Measurements from ENCODE around the gene EHMT1.

Gene EHMT1

DNA sequence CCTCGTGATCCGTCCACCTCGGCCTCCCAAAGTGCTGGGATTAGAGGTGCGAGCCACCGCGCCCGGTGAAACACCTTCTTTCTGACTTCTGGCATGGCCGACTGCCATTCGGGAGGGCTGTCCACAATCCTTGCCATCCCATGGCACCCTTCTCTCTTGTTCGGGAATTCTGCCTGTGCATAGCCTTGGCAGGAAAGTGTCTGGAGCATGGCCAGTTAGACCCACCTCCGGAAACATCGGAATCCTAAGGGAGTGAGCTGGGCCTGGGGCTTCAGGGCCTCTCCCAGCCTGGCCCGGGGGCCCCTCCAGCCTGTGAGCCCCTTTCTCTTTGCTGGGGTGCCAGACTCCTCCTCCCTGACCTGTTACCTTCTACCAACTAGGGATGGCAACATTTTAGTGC lies 14.9 kb upstream of the EHMT1 start:
- H3F3A ChIP-seq (ENCODE audit: low read depth) = 0 out of 2 replicates have a peak, but pooled peaks cover 2% of the 10 kb centered on the region
- no peaks in the 10 kb centered on the region for H3K36me3 ChIP-seq (ENCODE audit: insufficient read depth, low read length)
- no peak overlapping the region for H3K4me3 ChIP-seq (ENCODE audit: low read length, poor library complexity, severe bottlenecking)
- H2AFZ ChIP-seq (ENCODE audit: low read length) = no peak overlapping the region
- peaks cover 17% of the 10 kb centered on the region for H3K79me2 ChIP-seq (ENCODE audit: insufficient read depth, low read length)
- no peaks in the 10 kb centered on the region for H3K27me3 ChIP-seq (ENCODE audit: insufficient read depth, low read length, poor library complexity, severe bottlenecking)
- peaks cover 27% of the 10 kb centered on the region for H3K4me1 ChIP-seq (ENCODE audit: insufficient read depth, low read length, poor library complexity, severe bottlenecking)
- H3K4me2 ChIP-seq (ENCODE audit: low read depth, low read length, poor library complexity, severe bottlenecking) = no peak overlapping the region
- TF ChIP-seq, protein P1, sequence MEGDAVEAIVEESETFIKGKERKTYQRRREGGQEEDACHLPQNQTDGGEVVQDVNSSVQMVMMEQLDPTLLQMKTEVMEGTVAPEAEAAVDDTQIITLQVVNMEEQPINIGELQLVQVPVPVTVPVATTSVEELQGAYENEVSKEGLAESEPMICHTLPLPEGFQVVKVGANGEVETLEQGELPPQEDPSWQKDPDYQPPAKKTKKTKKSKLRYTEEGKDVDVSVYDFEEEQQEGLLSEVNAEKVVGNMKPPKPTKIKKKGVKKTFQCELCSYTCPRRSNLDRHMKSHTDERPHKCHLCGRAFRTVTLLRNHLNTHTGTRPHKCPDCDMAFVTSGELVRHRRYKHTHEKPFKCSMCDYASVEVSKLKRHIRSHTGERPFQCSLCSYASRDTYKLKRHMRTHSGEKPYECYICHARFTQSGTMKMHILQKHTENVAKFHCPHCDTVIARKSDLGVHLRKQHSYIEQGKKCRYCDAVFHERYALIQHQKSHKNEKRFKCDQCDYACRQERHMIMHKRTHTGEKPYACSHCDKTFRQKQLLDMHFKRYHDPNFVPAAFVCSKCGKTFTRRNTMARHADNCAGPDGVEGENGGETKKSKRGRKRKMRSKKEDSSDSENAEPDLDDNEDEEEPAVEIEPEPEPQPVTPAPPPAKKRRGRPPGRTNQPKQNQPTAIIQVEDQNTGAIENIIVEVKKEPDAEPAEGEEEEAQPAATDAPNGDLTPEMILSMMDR (conservative IDR thresholded peaks at IDR 0.05; ENCODE audit: low read length) = no peak
- no peak for TF ChIP-seq EZH2phosphoT487 (IDR thresholded peaks at IDR 0.05; ENCODE audit: borderline replicate concordance)
- H3K9me2 ChIP-seq (replicated peaks; ENCODE audit: low read depth, low read length) = no peaks in the 10 kb centered on the region
- no peak overlapping the region for H3K9ac ChIP-seq (ENCODE audit: low read depth, low read length, poor library complexity, severe bottlenecking)
- no peaks in the 10 kb centered on the region for H3K9me3 ChIP-seq (ENCODE audit: insufficient read depth, low read depth, low read length)
- peaks cover 15% of the 10 kb centered on the region for H4K20me1 ChIP-seq (ENCODE audit: insufficient read depth, low read length, poor library complexity, severe bottlenecking)

GRCh38 chr9:137604345-137605086 lies 14.3 kb upstream of the EHMT1 start:
- no peak overlapping the region for H2AFZ ChIP-seq (ENCODE audit: low read length)
- TF ChIP-seq, protein P1 (conservative IDR thresholded peaks at IDR 0.05; ENCODE audit: low read length) = no peak
- no peak for TF ChIP-seq EZH2phosphoT487 (IDR thresholded peaks at IDR 0.05; ENCODE audit: borderline replicate concordance)
- no peaks in the 10 kb centered on the region for H3K27me3 ChIP-seq (ENCODE audit: insufficient read depth, low read length, poor library complexity, severe bottlenecking)
- H3K4me2 ChIP-seq (ENCODE audit: low read depth, low read length, poor library complexity, severe bottlenecking) = peak overlapping the region; percentile 34
- peaks cover 17% of the 10 kb centered on the region for H3K79me2 ChIP-seq (ENCODE audit: insufficient read depth, low read length)
- no peak overlapping the region for H3K9ac ChIP-seq (ENCODE audit: low read depth, low read length, poor library complexity, severe bottlenecking)
- H3K4me1 ChIP-seq (ENCODE audit: insufficient read depth, low read length, poor library complexity, severe bottlenecking) = peaks cover 27% of the 10 kb centered on the region
- no peaks in the 10 kb centered on the region for H3K36me3 ChIP-seq (ENCODE audit: insufficient read depth, low read length)
- H3F3A ChIP-seq (ENCODE audit: low read depth) = 0 out of 2 replicates have a peak, but pooled peaks cover 2% of the 10 kb centered on the region
- H3K4me3 ChIP-seq (ENCODE audit: low read length, poor library complexity, severe bottlenecking) = peak overlapping the region; percentile 29
- H3K9me2 ChIP-seq (replicated peaks; ENCODE audit: low read depth, low read length) = no peaks in the 10 kb centered on the region
- H4K20me1 ChIP-seq (ENCODE audit: insufficient read depth, low read length, poor library complexity, severe bottlenecking) = peaks cover 15% of the 10 kb centered on the region
- H3K9me3 ChIP-seq (ENCODE audit: insufficient read depth, low read depth, low read length) = no peaks in the 10 kb centered on the region

DNA sequence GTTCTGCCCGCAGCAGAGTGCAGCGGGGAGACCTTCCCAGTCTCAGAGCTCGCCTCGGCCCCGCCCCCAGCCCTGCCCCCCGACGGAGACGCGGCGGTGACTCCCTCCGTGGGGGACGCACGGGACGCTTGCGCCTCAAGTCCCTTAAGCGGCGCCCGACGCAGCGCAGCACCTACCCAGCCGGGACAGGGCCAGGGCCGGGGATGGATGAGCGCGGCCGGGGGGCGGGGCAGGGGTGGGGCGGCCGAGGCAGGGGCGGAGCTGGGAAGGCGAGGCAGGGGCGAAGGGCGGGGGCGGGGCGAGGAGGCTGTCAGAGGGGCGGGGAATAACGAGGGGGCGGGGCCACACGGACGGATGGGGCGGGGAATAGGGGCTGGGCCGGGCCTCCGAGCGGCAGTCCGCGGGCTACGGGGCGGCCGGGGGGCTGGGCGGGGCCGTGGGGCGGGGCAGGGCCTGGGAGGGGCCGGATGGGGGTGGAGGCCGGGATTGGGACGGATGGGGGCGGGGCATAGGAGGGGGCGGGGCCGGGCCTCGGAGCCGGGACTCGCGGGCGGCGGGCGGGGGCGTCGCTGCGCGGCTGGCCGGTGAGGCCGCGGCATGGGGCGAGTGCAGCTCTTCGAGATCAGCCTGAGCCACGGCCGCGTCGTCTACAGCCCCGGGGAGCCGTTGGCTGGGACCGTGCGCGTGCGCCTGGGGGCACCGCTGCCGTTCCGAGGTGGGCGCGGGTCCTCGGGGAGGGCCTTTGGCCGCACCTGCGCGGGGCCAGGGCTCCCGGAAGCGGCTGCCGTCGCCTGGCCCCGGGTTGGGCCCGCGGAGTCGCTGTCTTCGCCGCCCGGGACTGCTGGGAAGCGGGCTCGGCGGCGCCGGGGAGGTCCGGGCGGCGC lies 13.4 kb upstream of the EHMT1 start, which contains the start of gene ARRDC1:
Gene ARRDC1 (plus strand): TSS at position 566 of the 884 bp plus-strand sequence. CDS start 32 bp downstream, at position 598.
- Histone ChIP-seq H3K4me1 (ENCODE audit: insufficient read depth, low read length, poor library complexity, severe bottlenecking) (peaks cover 27% of the 10 kb centered on the region), H3K36me3 (ENCODE audit: insufficient read depth, low read length) (no peaks in the 10 kb centered on the region), H4K20me1 (ENCODE audit: insufficient read depth, low read length, poor library complexity, severe bottlenecking) (peaks cover 15% of the 10 kb centered on the region), H3K9ac (ENCODE audit: low read depth, low read length, poor library complexity, severe bottlenecking) (peak within 1 kb of the TSS; percentile 75), H2AFZ (ENCODE audit: low read length) (peak within 1 kb of the TSS; percentile 81; the same call in 1 of the 2 replicates), H3K4me2 (ENCODE audit: low read depth, low read length, poor library complexity, severe bottlenecking) (peak within 1 kb of the TSS; percentile 94), H3F3A (ENCODE audit: low read depth) (0 out of 2 replicates have a peak, but pooled peaks cover 2% of the 10 kb centered on the region), H3K9me3 (ENCODE audit: insufficient read depth, low read depth, low read length) (no peaks in the 10 kb centered on the region), H3K4me3 (ENCODE audit: low read length, poor library complexity, severe bottlenecking) (peak within 1 kb of the TSS; percentile 85), H3K27me3 (ENCODE audit: insufficient read depth, low read length, poor library complexity, severe bottlenecking) (no peaks in the 10 kb centered on the region), H3K79me2 (ENCODE audit: insufficient read depth, low read length) (peaks cover 17% of the 10 kb centered on the region), H3K9me2 (replicated peaks; ENCODE audit: low read depth, low read length) (no peaks in the 10 kb centered on the region)
- TF ChIP-seq, protein P1 (conservative IDR thresholded peaks at IDR 0.05; ENCODE audit: low read length) = no peak

Measured in Loucy (cell line).